WTC11 (cell line): ENCODE data around the gene FAM9C.

ENCODE experiments used
- AFF4 ChIP-seq: sonication (generic); formaldehyde crosslinking; IDR thresholded peaks from 2 replicates; pipeline ENCODE4 v1.8.1; 2023; ENCODE audit warnings: mild to moderate bottlenecking, missing genetic modification reagents, borderline replicate concordance
- CREB1 ChIP-seq: sonication (generic); formaldehyde crosslinking; IDR thresholded peaks from 2 replicates; pipeline ENCODE4 v1.8.0; 2023; ENCODE audit warnings: mild to moderate bottlenecking, missing genetic modification reagents
- CTCF ChIP-seq: fragments of 200-600 bp; IDR thresholded peaks from 2 replicates; pipeline ENCODE4 v1.8.0; 2022; ENCODE audit warnings: antibody characterized with exemption
- HMGA2 ChIP-seq: fragments of 250-450 bp; sonication (Bioruptor Pico); IDR thresholded peaks from 2 replicates; pipeline ENCODE4 v1.4.0; 2021; ENCODE audit warnings: mild to moderate bottlenecking, moderate library complexity
- JUN ChIP-seq: sonication (generic); formaldehyde crosslinking; IDR thresholded peaks from 2 replicates; pipeline ENCODE4 v1.8.0; 2023; ENCODE audit warnings: mild to moderate bottlenecking, missing genetic modification reagents
- MXD4 ChIP-seq: fragments of 250-450 bp; sonication (Bioruptor Pico); IDR thresholded peaks from 2 replicates; pipeline ENCODE4 v1.8.0; 2021; ENCODE audit warnings: mild to moderate bottlenecking, moderate library complexity, borderline replicate concordance
- NFYB ChIP-seq: sonication (generic); formaldehyde crosslinking; conservative IDR thresholded peaks from 2 replicates; pipeline ENCODE4 v1.8.0; 2022; ENCODE audit warnings: low read depth, missing genetic modification reagents
- NR1H2 ChIP-seq: sonication (generic); formaldehyde crosslinking; IDR thresholded peaks from 2 replicates; pipeline ENCODE4 v1.9.0; 2021; ENCODE audit warnings: mild to moderate bottlenecking, moderate library complexity, missing genetic modification reagents
- NR2C2 ChIP-seq: sonication (generic); formaldehyde crosslinking; IDR thresholded peaks from 2 replicates; pipeline ENCODE4 v1.8.0; 2022; ENCODE audit warnings: mild to moderate bottlenecking, missing genetic modification reagents
- TEAD4 ChIP-seq: sonication (generic); formaldehyde crosslinking; IDR thresholded peaks from 2 replicates; pipeline ENCODE4 v1.8.0; 2022; ENCODE audit warnings: mild to moderate bottlenecking, missing genetic modification reagents
- USF2 ChIP-seq: sonication (generic); formaldehyde crosslinking; IDR thresholded peaks from 2 replicates; pipeline ENCODE4 v1.8.1; 2023; ENCODE audit warnings: mild to moderate bottlenecking, missing genetic modification reagents, moderate library complexity

- no peak for TF ChIP-seq CTCF
- no peak for TF ChIP-seq NR1H2 (CRISPR knock-in tag)
- TF ChIP-seq HMGA2 (CRISPR knock-in tag): no peak
- no peak for TF ChIP-seq TEAD4 (CRISPR knock-in tag)
- no peak for TF ChIP-seq NR2C2 (CRISPR knock-in tag)
- no peak for TF ChIP-seq JUN (CRISPR knock-in tag)
- TF ChIP-seq MXD4: no peak
- TF ChIP-seq CREB1: no peak
- no peak for TF ChIP-seq USF2
- no peak for TF ChIP-seq NFYB (CRISPR knock-in tag)
- TF ChIP-seq AFF4: no peak
Measured at GRCh38 chrX:13067773-13068172, 23.4 kb upstream of the FAM9C start.
